DMS 273 (cell line): Measurements from ENCODE around the gene CIITA.
"Not testable (repeated sequence)": the region's sequence is repeated elsewhere in the genome, so short reads cannot be mapped to it uniquely, and the experiment has no call there.

Experiments
- DNase-seq: peaks from one replicate; lab custom pipeline; 2025; ENCODE audit not compliant: unreplicated experiment; lab: John Stamatoyannopoulos, UW

The CIITA gene, protein sequence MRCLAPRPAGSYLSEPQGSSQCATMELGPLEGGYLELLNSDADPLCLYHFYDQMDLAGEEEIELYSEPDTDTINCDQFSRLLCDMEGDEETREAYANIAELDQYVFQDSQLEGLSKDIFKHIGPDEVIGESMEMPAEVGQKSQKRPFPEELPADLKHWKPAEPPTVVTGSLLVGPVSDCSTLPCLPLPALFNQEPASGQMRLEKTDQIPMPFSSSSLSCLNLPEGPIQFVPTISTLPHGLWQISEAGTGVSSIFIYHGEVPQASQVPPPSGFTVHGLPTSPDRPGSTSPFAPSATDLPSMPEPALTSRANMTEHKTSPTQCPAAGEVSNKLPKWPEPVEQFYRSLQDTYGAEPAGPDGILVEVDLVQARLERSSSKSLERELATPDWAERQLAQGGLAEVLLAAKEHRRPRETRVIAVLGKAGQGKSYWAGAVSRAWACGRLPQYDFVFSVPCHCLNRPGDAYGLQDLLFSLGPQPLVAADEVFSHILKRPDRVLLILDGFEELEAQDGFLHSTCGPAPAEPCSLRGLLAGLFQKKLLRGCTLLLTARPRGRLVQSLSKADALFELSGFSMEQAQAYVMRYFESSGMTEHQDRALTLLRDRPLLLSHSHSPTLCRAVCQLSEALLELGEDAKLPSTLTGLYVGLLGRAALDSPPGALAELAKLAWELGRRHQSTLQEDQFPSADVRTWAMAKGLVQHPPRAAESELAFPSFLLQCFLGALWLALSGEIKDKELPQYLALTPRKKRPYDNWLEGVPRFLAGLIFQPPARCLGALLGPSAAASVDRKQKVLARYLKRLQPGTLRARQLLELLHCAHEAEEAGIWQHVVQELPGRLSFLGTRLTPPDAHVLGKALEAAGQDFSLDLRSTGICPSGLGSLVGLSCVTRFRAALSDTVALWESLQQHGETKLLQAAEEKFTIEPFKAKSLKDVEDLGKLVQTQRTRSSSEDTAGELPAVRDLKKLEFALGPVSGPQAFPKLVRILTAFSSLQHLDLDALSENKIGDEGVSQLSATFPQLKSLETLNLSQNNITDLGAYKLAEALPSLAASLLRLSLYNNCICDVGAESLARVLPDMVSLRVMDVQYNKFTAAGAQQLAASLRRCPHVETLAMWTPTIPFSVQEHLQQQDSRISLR

DNA sequence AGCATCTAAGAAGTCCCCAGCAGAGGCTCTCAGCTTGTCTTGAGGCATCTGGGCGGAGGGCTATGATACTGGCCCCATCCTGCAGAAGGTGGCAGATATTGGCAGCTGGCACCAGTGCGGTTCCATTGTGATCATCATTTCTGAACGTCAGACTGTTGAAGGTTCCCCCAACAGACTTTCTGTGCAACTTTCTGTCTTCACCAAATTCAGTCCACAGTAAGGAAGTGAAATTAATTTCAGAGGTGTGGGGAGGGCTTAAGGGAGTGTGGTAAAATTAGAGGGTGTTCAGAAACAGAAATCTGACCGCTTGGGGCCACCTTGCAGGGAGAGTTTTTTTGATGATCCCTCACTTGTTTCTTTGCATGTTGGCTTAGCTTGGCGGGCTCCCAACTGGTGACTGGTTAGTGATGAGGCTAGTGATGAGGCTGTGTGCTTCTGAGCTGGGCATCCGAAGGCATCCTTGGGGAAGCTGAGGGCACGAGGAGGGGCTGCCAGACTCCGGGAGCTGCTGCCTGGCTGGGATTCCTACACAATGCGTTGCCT is at the start of gene CIITA:
Gene CIITA (plus strand): TSS at position 404 of the 543 bp plus-strand sequence. CDS start 129 bp downstream, at position 533.
- peak; percentile 74 for DNase-seq

DNA sequence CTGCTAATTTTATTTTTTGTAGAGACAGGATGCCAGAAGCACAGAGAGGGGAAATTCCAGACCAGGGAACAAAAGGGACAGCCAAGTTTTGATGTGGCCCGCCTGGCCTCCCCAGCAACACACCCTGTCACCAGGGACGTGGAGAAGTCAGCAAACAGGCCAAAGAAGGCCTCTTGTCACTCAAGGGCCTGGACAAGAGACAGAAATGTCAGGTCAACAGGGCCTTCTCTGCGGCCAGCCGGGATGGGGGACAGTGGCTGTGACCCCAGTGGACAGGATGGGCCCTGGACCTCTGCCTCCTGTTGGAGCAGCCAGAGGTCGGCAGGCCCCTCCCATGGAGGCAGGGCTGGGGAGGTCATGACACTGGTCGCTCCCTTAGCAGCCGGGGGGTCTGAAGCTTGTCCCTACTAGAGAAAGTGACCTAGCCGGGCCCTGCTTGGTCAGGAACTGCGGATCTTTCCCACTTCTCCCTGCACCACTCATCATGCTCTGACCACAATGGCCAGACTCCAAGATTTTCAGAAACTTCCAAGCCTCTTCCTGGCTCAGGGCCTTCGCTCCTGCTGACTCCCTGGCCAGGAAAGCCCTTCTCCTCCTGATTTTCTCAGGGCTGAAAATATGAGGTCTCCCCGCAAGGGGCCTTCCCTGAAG is 49.2 kb upstream of the CIITA start:
- peak; percentile 41 for DNase-seq

DNA sequence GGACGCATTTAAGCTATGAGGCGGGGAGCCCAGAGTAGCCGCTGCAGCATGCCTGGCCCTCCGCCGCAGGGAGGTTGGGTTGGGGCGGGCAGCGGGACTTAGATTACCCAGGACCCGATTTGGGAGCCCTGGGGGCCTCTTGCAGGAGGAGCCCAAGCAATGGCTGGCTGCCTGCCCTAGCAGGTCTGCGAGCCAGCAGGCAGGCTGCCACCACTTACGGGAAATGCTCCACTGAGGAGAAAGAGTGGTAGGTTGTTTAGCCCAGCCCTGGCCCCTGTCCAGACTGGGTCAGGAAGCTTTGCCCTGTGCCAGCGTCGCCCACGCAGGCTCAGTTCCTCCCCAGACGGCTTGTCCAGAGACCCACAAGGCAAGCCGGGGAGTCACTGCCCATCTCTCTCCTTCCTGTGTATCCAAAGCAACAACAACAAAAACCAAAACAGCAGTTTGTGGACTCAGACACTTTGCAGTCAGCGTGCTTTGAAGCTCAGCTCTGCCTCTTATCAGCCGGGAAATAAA is 48.1 kb upstream of the CIITA start:
- DNase-seq = peak; percentile 93

DNA sequence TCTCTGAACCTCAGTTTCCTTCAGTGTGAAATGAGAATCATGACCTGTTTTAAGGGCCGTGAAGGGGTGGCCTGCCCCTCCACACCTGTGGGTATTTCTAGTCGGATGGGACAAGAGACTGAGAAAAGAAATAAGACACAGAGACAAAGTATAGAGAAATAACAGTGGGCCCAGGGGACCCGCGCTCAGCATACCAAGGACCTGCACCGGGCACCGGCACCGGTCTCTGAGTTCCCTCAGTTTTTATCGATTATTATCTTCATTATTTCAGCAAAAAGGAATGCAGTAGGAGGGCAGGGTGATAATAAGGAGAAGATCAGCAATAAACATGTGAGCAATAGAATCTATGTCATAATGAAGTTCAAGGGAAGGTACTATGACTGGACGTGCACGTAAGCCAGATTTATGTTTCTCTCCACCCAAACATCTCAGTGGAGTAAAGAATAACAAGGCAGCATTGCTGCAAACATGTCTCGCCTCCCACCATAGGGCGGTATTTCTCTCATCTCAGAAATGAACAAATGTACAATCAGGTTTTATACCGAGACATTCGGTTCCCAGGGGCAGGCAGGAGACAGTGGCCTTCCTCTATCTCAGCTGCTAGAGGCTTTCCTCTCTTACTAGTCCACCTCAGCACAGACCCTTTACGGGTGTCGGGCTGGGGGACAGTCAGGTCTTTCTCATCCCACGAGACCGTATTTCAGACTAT is 47.5 kb upstream of the CIITA start:
- not testable (repeated sequence) for DNase-seq

- DNase-seq = not testable (repeated sequence)
Observed at GRCh38 chr16:10830240-10830639, 46.8 kb upstream of the CIITA start.

DNA sequence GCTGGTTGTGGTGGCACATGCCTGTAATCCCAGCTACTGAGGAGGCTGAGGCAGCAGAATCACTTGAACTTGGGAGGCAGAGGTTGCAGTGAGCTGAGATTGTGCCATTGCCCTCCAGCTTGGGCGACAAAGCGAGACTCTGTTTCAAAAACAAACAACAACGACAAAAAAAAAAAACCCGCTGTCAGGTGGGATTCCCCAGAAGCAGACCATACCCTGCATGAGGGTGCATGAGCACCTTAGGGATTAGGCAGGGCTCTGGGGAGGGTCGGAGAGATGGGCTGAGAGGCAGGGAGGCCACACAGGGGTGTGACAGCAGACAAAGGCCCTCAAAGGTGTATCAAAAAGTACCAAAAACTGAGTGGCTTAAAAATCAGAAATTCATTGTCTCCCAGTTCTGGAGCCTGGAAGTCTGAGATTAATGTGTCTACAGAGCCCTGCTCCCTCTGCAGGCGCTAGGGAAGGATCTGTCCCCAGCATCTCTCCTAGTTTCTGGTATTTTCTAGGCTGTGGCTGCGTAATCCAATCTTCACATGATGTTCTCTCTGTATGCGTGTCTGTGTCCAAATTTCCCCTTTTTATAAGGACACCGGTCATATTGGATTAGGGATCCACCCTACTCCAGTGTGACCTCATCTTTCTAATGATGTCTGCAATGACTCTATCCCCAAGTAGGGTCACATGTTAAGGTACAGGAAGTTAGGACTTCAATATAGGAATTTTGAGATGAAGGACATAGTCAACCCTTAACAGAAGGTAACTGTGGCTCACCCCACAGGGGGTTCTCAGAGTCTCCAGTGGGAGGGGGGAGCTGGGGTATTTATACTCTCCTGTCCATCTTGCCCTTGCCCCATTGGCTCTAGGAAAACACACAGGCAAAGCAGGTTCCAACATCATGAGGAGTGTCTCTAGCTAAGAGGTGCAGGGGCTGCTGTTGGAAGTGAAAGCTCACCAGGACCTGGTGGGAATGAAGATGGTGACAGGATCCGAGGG is 44.8 kb upstream of the CIITA start:
- no peak for DNase-seq

DNA sequence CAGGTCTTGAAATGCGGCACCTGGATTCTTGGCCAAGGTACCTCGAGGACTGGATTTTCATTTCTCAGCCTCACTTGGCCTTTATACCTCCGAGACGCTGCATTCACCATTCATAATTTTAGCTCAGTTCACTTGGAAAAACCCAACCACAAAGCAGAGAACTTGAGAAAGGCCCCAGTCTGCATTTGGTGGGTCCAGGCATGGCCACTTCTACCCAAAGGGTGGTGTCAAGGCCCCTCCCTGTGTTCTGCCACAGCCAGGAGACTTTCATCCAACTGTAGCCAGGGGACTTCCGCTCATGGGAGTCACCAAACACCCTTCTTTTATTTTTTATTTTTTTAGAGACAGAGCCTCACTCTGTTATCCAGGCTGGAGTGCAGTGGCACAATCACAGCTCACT is 43.7 kb upstream of the CIITA start:
- DNase-seq = no peak

- DNase-seq = no peak
Observed at GRCh38 chr16:10834130-10834529, 42.9 kb upstream of the CIITA start.

GRCh38 chr16:10834766-10835165 is 42.2 kb upstream of the CIITA start:
- DNase-seq = no peak

DNA sequence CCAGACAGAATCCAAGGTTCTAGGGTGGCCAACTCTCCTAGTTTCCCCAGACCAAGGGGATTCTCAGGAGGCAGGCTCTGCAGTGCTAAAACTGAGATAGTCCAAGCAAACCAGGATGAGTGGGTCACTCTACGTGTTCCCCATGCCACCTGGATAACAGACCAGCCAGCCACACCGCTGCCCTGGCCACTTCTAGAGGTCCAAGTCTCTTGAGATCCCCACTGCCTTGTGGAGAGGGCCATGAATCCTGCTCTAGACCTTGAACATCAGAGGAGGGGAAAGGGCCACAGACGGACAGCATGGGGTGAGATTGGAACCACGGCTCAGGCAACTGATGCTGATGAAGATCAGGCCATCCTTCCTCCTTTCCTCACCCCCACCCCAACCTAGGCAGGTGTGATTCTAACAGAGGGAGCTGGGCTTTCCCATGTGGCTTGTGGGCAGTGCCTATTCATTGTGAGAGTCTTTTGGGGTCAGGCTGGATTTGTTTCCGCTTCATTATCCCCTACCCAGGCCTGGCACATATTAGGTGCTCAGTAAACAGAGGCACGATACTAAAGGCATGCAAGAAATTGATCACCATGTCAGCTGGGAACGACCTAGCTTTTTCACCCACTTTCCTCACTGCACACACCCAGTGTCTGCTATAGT is 41.6 kb upstream of the CIITA start:
- no peak for DNase-seq

DNA sequence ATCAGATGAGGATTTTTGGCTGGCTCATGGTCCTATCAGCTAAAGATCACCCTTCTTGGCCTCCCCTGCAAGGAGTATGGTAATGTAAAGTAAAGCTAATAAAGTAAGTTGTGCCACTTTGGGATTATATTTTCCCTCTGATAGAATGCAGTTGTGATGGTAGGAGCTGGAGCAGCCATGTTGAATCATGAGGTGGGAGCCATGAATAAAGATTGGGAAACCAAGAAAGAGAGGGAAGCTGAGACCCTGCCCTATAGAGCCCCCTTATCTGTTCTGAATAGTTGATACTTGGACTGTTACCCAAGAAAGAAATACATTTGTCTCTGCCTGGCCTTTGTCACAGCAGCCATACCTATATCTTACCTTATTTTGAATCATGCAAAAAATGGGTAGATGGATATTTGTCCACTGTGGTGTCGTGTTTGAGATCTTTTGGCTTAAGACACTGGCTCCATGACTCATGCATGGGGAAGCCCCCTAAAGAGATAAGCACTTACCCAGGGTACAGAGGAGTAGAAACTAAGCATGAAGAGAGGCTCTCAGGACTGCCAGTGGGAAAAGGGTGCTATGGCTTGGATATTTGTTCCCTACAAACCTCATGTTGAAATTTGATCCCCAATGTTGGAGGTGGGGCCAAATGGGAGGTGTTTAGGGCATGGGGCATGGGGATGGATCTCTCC is 40.7 kb upstream of the CIITA start:
- no peak for DNase-seq

- DNase-seq = no peak
Observed at GRCh38 chr16:10838621-10839278, 38.3 kb upstream of the CIITA start.

DNA sequence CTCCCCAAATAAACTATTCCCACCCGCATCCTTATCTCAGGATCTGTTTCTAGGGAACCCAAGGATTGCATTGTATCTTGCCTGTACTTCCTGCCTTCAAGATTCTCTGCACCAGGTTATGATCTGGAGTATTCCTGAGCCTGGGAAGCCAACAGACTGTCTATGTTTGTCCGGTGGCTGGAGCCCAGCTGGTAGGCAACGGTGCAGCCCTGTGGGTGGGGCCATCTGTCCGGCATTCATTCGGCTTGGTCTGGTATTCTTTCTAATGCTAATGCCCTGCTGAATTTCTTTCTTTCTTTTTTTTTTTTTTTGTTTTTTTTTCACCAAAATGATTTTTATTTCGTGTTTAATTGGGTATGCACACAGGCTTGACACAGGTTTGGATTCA is 37.7 kb upstream of the CIITA start:
- DNase-seq = peak; percentile 26

DNA sequence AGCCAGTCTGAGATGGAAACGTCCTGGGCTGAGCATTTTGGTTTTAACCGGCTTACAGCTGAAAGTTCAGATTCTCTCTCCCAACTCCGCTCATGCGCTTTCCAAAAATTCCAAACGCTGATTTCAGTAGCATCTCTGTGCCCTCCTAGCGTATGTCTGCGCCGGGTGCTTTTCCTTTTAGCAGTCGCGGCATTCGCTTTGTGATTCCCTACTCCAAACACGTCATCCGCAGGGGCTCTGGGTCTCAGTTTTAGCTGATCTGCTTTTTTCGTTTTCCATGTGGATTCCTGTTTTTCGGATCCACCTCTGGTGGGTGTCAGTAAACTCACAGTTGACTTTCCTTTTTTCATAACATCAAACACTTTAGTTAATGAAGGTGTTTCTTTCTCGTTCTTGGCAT is 36.3 kb upstream of the CIITA start:
- DNase-seq = no peak

- DNase-seq = no peak
Observed at GRCh38 chr16:10846213-10846998, 30.6 kb upstream of the CIITA start.

DNA sequence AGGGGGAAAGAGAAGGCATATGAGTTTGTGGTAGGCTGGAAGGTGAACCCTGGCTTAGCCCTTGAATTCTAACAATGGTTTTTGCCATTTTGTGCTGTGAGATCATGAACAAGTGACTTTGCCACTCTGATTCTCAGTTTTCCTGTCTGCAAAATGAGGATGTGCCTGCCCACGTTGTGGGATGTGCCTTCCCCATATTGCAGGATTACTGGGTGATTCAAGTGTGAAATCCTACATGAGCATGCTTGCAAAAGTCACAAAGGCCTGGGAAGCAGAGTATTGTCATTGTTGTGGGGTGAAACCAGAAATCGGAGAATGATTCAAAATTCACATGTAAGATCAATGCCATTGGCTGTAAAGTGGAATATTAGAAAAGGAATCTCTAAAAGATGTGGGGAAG is 29.8 kb upstream of the CIITA start:
- DNase-seq = no peak
